Stomach (tissue), 4 donors: ENCODE results near the gene SPANXN2.

ENCODE experiments used
- CTCF ChIP-seq, 7 experiments: fragments of 450-650 bp in 4 of 7; fragments of 200-600 bp in 3 of 7; sonication (generic) in 3 of 7; IDR thresholded peaks; one replicate each; pipeline ENCODE4 v1.5.1; 2016 to 2019; ENCODE audit warnings: antibody characterized with exemption in 7 of 7, control low read depth in 2 of 7, mild to moderate bottlenecking in 1 of 7
- EP300 ChIP-seq: sonication (generic); formaldehyde crosslinking; IDR thresholded peaks from one replicate; pipeline ENCODE4 v1.6.1; 2017; ENCODE audit warnings: antibody characterized with exemption
- POLR2A ChIP-seq, 4 donors: fragments of 450-650 bp; IDR thresholded peaks; one replicate each; pipeline ENCODE4 v1.6.1; 2016; ENCODE audit warnings: antibody characterized with exemption in 4 of 4, control low read depth in 2 of 4, mild to moderate bottlenecking in 1 of 4, moderate library complexity in 1 of 4

GRCh38 chrX:143664302-143664701 lies 56.2 kb downstream of the SPANXN2 start:
- TF ChIP-seq CTCF (IDR thresholded peaks at IDR 0.05), result peak in 2 of 7 experiments; percentile 37 to 38
- no peak for TF ChIP-seq POLR2A (IDR thresholded peaks at IDR 0.05)
- no peak for TF ChIP-seq EP300
